PC-9 (cell line): ENCODE results near the gene FRMD7.
"Not testable (repeated sequence)": the region's sequence is repeated elsewhere in the genome, so short reads cannot be mapped to it uniquely, and the experiment has no call there.

Source experiments
- EZH2 ChIP-seq: fragments of 200-600 bp; sonication (generic); IDR thresholded peaks from 2 replicates; pipeline ENCODE4 v1.8.0; 2017; ENCODE audit warnings: antibody characterized with exemption, low read depth
- TF ChIP-seq, protein P1 (sequence below): fragments of 200-600 bp; sonication (generic); conservative IDR thresholded peaks from 2 replicates; pipeline ENCODE4 v1.6.1; 2017; ENCODE audit warnings: mixed run types, antibody characterized with exemption, mild to moderate bottlenecking, moderate library complexity

DNA sequence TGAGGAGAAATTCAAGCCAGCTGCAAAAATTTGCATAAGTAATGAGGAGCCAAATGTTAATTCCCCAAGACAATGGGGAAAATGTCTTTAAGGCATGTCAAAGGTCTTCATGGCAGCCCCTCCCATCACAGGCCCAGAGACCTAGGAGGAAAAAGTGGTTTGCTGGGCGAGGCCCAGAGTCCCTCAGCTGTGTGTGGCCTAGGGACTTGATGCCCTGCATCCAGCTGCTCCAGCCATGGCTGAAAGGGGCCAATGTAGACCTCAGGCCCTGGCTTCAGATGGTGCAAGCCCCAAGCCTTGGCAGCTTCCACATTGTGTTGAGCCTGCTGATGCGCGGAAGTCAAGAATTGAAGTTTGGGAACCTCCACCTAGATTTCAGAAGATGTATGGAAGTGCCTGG is 35.3 kb upstream of the FRMD7 start:
- TF ChIP-seq, protein P1, sequence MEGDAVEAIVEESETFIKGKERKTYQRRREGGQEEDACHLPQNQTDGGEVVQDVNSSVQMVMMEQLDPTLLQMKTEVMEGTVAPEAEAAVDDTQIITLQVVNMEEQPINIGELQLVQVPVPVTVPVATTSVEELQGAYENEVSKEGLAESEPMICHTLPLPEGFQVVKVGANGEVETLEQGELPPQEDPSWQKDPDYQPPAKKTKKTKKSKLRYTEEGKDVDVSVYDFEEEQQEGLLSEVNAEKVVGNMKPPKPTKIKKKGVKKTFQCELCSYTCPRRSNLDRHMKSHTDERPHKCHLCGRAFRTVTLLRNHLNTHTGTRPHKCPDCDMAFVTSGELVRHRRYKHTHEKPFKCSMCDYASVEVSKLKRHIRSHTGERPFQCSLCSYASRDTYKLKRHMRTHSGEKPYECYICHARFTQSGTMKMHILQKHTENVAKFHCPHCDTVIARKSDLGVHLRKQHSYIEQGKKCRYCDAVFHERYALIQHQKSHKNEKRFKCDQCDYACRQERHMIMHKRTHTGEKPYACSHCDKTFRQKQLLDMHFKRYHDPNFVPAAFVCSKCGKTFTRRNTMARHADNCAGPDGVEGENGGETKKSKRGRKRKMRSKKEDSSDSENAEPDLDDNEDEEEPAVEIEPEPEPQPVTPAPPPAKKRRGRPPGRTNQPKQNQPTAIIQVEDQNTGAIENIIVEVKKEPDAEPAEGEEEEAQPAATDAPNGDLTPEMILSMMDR, result not testable (repeated sequence)
- not testable (repeated sequence) for TF ChIP-seq EZH2
